K562 (cell line): ENCODE data around the gene CHMP5. TPM values are rescaled to one million over a fixed set of nuclear protein-coding genes. Genes with fewer than 3 reads are reported as not detected.
A peak's percentile ranks its signal among the peaks of the same experiment; 100 is the strongest.

Experiments used
- ATAC-seq: fragments of 200-7000 bp; cut with Tn5 transposase; 3 replicates; pipeline ENCODE4 v1.9.1; 2020; ENCODE audit warnings: moderate library complexity
- BruUV-seq: library from RNA; stranded (reverse); fragments of 400-500 nt; replicated peaks from 2 replicates; lab custom pipeline; 2021; lab: Mats Ljungman, UMichigan
- CTCF ChIA-PET: fragments of 300-600 bp; formaldehyde crosslinking; extraction: SDS; loops from one replicate; lab custom pipeline; 2021; ENCODE audit warnings: low intra/inter-chr PET ratio; lab: Yijun Ruan, JAX
- POLR2A ChIA-PET: fragments of 300-600, 350-650 bp; sonication (Branson Sonifier 250); formaldehyde crosslinking; extraction: SDS; loops from one replicate; lab custom pipeline; 2021; ENCODE audit warnings: antibody characterized with exemption, inconsistent platforms; lab: Yijun Ruan, JAX
- DNase-seq, 4 experiments: peaks; one replicate each; pipeline versions ENCODE4 v3.0.0 to v3.0.0-alpha.2; 2011 to 2018; ENCODE audit warnings: low spot score in 3 of 4, mixed read lengths in 3 of 4; ENCODE audit errors: extremely low read depth in 1 of 4
- FAIRE-seq: peaks from 2 replicates; lab custom pipeline; 2011; peaks lifted over from hg19 to GRCh38; lab: Jason Lieb, UNC
- H2AFZ ChIP-seq: 2 replicates; pipeline ENCODE4 v1.6.0; 2011; ENCODE audit warnings: low read depth, low read length, control low read depth, inconsistent platforms
- H3K27ac ChIP-seq: fragments of 200-600 bp; 3 replicates; pipeline ENCODE4 v1.8.0; 2011; ENCODE audit warnings: low read depth, mild to moderate bottlenecking, control low read depth, inconsistent platforms, low read length, moderate library complexity, mixed read lengths; ENCODE audit errors: extremely low read depth
- H3K27me3 ChIP-seq, 2 experiments: fragments of 300-600 bp in 1 of 2; 2 replicates in 1 of 2; 3 replicates in 1 of 2; pipeline versions ENCODE4 v1.6.0 to v1.8.0; 2011; ENCODE audit warnings: inconsistent platforms in 2 of 2, low read length in 2 of 2, mild to moderate bottlenecking in 1 of 2, mixed read lengths in 1 of 2, moderate library complexity in 1 of 2; ENCODE audit not compliant: control insufficient read depth in 2 of 2, insufficient read depth in 2 of 2
- H3K36me3 ChIP-seq: fragments of 300-600 bp; 3 replicates; pipeline ENCODE4 v1.8.0; 2011; ENCODE audit warnings: mild to moderate bottlenecking, low read length, inconsistent platforms; ENCODE audit not compliant: control insufficient read depth, insufficient read depth
- H3K4me1 ChIP-seq, 2 experiments: fragments of 200-600 bp in 1 of 2; replicated peaks in 1 of 2; 2 replicates in 1 of 2; 3 replicates in 1 of 2; pipeline versions ENCODE4 v1.5.1 to v1.8.0; 2011; ENCODE audit warnings: inconsistent platforms in 2 of 2, low read length in 2 of 2, mild to moderate bottlenecking in 1 of 2, mixed read lengths in 1 of 2, moderate library complexity in 1 of 2; ENCODE audit not compliant: control insufficient read depth in 2 of 2, insufficient read depth in 2 of 2
- H3K4me2 ChIP-seq: 2 replicates; pipeline ENCODE4 v1.6.1; 2011; ENCODE audit warnings: low read length, control low read depth, inconsistent platforms, mixed read lengths; ENCODE audit not compliant: insufficient read depth
- H3K4me3 ChIP-seq: fragments of 200-600 bp; sonication (generic), shearing (Covaris generic); 2 replicates; pipeline ENCODE4 v1.5.1; 2016; ENCODE audit warnings: control low read depth, inconsistent platforms
- H3K79me2 ChIP-seq: fragments of 200-600 bp; 3 replicates; pipeline ENCODE4 v1.8.0; 2011; ENCODE audit warnings: low read length, inconsistent platforms; ENCODE audit not compliant: control insufficient read depth, insufficient read depth
- H3K9ac ChIP-seq, 2 experiments: 2 replicates each; pipeline versions ENCODE4 v1.6.0 to v1.6.1; 2011; ENCODE audit warnings: low read depth in 2 of 2, low read length in 2 of 2, control low read depth in 1 of 2, inconsistent platforms in 1 of 2, mild to moderate bottlenecking in 1 of 2, mixed read lengths in 1 of 2; ENCODE audit not compliant: insufficient read depth in 1 of 2
- H3K9me1 ChIP-seq: one replicate; pipeline ENCODE4 v1.6.0; 2011; ENCODE audit warnings: inconsistent platforms, mild to moderate bottlenecking, low read length, moderate library complexity; ENCODE audit not compliant: control insufficient read depth, insufficient read depth
- H3K9me3 ChIP-seq: replicated peaks from 2 replicates; pipeline ENCODE4 v1.5.1; 2011; ENCODE audit warnings: low read depth, low read length, inconsistent platforms; ENCODE audit not compliant: control insufficient read depth, insufficient read depth
- H4K20me1 ChIP-seq: replicated peaks from 2 replicates; pipeline ENCODE4 v1.6.1; 2011; ENCODE audit warnings: low read length, inconsistent platforms, mixed read lengths; ENCODE audit not compliant: control insufficient read depth, insufficient read depth
- PATZ1 ChIP-seq: fragments of 250-450 bp; sonication (Bioruptor Pico); IDR thresholded peaks from 2 replicates; pipeline ENCODE4 v1.5.0; 2020; ENCODE audit warnings: mild to moderate bottlenecking, borderline replicate concordance
- SRSF3 ChIP-seq: fragments of 200-400 bp; formaldehyde crosslinking; IDR thresholded peaks from 2 replicates; pipeline ENCODE4 v1.6.1; 2016; ENCODE audit warnings: mild to moderate bottlenecking, low read length, moderate library complexity; ENCODE audit not compliant: insufficient read depth
- ZNF318 ChIP-seq, 2 experiments: fragments of 450-650 bp; IDR thresholded peaks; 2 replicates each; pipeline ENCODE4 v1.6.1; 2016; ENCODE audit warnings: mild to moderate bottlenecking in 2 of 2, borderline replicate concordance in 1 of 2, low read depth in 1 of 2, moderate library complexity in 1 of 2
- WGBS: fragments of 100-300 bp; shearing (Covaris generic); methylation state at CpG from one replicate; pipeline ENCODE4 v1.1.6; 2016; ENCODE audit warnings: low coverage, mixed read lengths; ENCODE audit not compliant: insufficient coverage; ENCODE audit errors: missing lambda C conversion rate; 5-methylcytosine and 5-hydroxymethylcytosine counted together
- in situ Hi-C: fragments of 300-500 bp; cut with MboI; formaldehyde crosslinking; loops from 4 replicates; pipeline ENCODE4 v1.15.0; 2018; ENCODE audit warnings: inconsistent platforms, mixed read lengths
- intact Hi-C: fragments of 100-400 bp; cut with micrococcal nuclease; formaldehyde crosslinking; loops from 2 replicates; pipeline ENCODE4 v1.14.2; 2022
- polyA plus RNA-seq, 8 experiments: library from polyadenylated mRNA; depleted of rRNA in 4 of 8; stranded (reverse) in 5 of 8; unstranded in 3 of 8; fragments of >200 nt; fragmentation: Nextera tagmentation in 2 of 8; fragmentation: Illumina TruSeq in 1 of 8; extraction: Ambion mirVana in 2 of 8; extraction: Trizol in 1 of 8; gene quantifications; 2 replicates each; pipeline versions ENCODE4 v1.2.1 to v1.2.3, GENCODE V29; 2011 to 2014; ENCODE audit warnings: inconsistent platforms in 1 of 8, missing spikeins in 1 of 8
- total RNA-seq, 7 experiments: library from RNA; depleted of rRNA in 6 of 7; stranded (reverse); fragments of >200 nt in 6 of 7; fragmentation: Illumina TruSeq in 2 of 7; extraction: Trizol in 2 of 7; gene quantifications; 2 replicates each; pipeline versions ENCODE4 v1.2.1 to v1.2.3, GENCODE V29; 2011 to 2021; ENCODE audit warnings: low replicate concordance in 1 of 7

The CHMP5 gene
- total and polyA plus RNA-seq, 9 of the 15 experiments (the other 6 are each of a cell fraction or from before 2014, with no cell fraction given): 36.0 to 105 (median 54.9) TPM

GRCh38 chr9:33288828-33289483 lies 24.1 kb downstream of the CHMP5 start:
- H2AFZ ChIP-seq: no peak overlapping the region
- H4K20me1 ChIP-seq: 0 out of 2 replicates have a peak, but pooled peaks cover 7% of the 10 kb centered on the region
- H3K4me3 ChIP-seq: no peak overlapping the region
- WGBS: 94% methylated on average over 3 of the region's 14 CpGs
- no peaks in the 10 kb centered on the region for H3K27me3 ChIP-seq
- H3K36me3 ChIP-seq: peaks cover 23% of the 10 kb centered on the region
- no peak overlapping the region for H3K4me2 ChIP-seq
- FAIRE-seq (no peak), ATAC-seq (no peak), DNase-seq (no peak)
- H3K79me2 ChIP-seq: peaks cover 37% of the 10 kb centered on the region
- no peaks in the 10 kb centered on the region for H3K9me1 ChIP-seq
- intact Hi-C loops: loop anchor here (10.0 kb wide), 1 partner anchor 166 kb away; no protein-coding TSS in a partner anchor
- H3K4me1 ChIP-seq: peaks cover 11 to 21% of the 10 kb centered on the region in 2 experiments; a peak in 4 of 5 replicates
- POLR2A ChIA-PET: no interaction called here
- CTCF ChIA-PET: interaction anchor here (0.8 kb wide), 1 partner anchor 164 kb away, joined by 3 read pairs; no protein-coding TSS in a partner anchor
- H3K27ac ChIP-seq: peak overlapping the region; percentile 99; the same call in 2 of the 3 replicates
- in situ Hi-C loops: no loop called here
- no TSS peak for BruUV-seq
- peak overlapping the region; percentile 96 to 98 for H3K9ac ChIP-seq
- no peaks in the 10 kb centered on the region for H3K9me3 ChIP-seq
- TF ChIP-seq PATZ1 (CRISPR knock-in tag): no peak
- TF ChIP-seq ZNF318 (IDR thresholded peaks at IDR 0.05; ENCODE audit: borderline replicate concordance in 1 of 2, low read depth in 1 of 2): no peak
- no peak for TF ChIP-seq SRSF3
